Glutamatergic neuron (in vitro differentiated cells): Measurements from ENCODE around the gene ROR1. TPM values are rescaled to one million over a fixed set of nuclear protein-coding genes. Genes with fewer than 3 reads are reported as not detected.

ENCODE experiments used
- DNase-seq: peaks from one replicate; pipeline ENCODE4 v3.0.0; 2022
- H3K27ac Mint-ChIP-seq: one replicate; pipeline ENCODE4 v1.8.0; 2020; ENCODE audit warnings: mild to moderate bottlenecking, mixed read lengths, inconsistent platforms; ENCODE audit not compliant: unreplicated experiment
- H3K27me3 Mint-ChIP-seq: one replicate; pipeline ENCODE4 v1.8.0; 2020; ENCODE audit warnings: mild to moderate bottlenecking, moderate library complexity, mixed read lengths, inconsistent platforms; ENCODE audit not compliant: unreplicated experiment
- H3K36me3 Mint-ChIP-seq: one replicate; pipeline ENCODE4 v1.8.0; 2020; ENCODE audit warnings: mild to moderate bottlenecking, mixed read lengths, inconsistent platforms; ENCODE audit not compliant: unreplicated experiment
- H3K4me1 Mint-ChIP-seq: one replicate; pipeline ENCODE4 v1.8.0; 2020; ENCODE audit warnings: mild to moderate bottlenecking, low read depth, mixed read lengths, inconsistent platforms; ENCODE audit not compliant: unreplicated experiment
- H3K4me3 Mint-ChIP-seq: one replicate; pipeline ENCODE4 v1.8.0; 2020; ENCODE audit warnings: mild to moderate bottlenecking, mixed read lengths, inconsistent platforms; ENCODE audit not compliant: unreplicated experiment
- H3K9me3 Mint-ChIP-seq: one replicate; pipeline ENCODE4 v1.8.0; 2020; ENCODE audit warnings: mild to moderate bottlenecking, moderate library complexity, mixed read lengths, inconsistent platforms; ENCODE audit not compliant: unreplicated experiment
- total RNA-seq: library from RNA; stranded (reverse); fragmentation: NEBNext Ultra II Directional; extraction: Animal tissue kit (Norgen Biotek cat#: 25700); gene quantifications from one replicate; pipeline ENCODE4 v1.2.1, GENCODE V29; 2021; ENCODE audit not compliant: unreplicated experiment
- TF ChIP-seq, protein P1 (sequence below): fragments of 200-600 bp; sonication (generic); IDR thresholded peaks from one replicate; pipeline ENCODE4 v1.5.0; 2021; ENCODE audit not compliant: partially characterized antibody, unreplicated experiment

The ROR1 gene
- total RNA-seq, 1 donor from 2014 or later, result 11.3 TPM

DNA sequence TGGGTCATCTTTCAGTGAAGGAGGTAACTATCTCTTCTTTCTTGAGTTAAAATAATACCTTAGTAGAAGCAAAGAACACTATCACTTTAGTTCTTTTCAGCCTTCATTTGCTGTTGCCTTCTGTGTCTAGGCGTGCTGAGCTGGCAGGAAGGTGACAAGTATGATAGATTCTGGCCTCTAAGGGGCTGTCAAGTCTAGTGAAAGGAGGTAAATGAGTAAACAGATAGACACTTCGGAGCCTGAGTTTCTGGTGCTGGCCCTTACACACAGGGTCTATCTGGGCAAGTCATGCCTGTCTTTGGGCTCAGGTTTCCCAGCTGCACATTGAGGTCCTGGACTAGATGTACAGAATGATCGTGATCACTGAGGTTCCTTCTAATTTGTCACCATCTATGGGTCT is 89.3 kb downstream of the ROR1 start:
- DNase-seq, result no peak
- H3K36me3 Mint-ChIP-seq, result no peaks in the 10 kb centered on the region
- no peaks in the 10 kb centered on the region for H3K9me3 Mint-ChIP-seq
- TF ChIP-seq, protein P1, sequence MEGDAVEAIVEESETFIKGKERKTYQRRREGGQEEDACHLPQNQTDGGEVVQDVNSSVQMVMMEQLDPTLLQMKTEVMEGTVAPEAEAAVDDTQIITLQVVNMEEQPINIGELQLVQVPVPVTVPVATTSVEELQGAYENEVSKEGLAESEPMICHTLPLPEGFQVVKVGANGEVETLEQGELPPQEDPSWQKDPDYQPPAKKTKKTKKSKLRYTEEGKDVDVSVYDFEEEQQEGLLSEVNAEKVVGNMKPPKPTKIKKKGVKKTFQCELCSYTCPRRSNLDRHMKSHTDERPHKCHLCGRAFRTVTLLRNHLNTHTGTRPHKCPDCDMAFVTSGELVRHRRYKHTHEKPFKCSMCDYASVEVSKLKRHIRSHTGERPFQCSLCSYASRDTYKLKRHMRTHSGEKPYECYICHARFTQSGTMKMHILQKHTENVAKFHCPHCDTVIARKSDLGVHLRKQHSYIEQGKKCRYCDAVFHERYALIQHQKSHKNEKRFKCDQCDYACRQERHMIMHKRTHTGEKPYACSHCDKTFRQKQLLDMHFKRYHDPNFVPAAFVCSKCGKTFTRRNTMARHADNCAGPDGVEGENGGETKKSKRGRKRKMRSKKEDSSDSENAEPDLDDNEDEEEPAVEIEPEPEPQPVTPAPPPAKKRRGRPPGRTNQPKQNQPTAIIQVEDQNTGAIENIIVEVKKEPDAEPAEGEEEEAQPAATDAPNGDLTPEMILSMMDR, result no peak
- H3K4me3 Mint-ChIP-seq, result no peak overlapping the region
- no peak overlapping the region for H3K27ac Mint-ChIP-seq
- peaks cover 8% of the 10 kb centered on the region for H3K4me1 Mint-ChIP-seq
- no peaks in the 10 kb centered on the region for H3K27me3 Mint-ChIP-seq

GRCh38 chr1:63864224-63864641 is 90.4 kb downstream of the ROR1 start:
- H3K9me3 Mint-ChIP-seq, result no peaks in the 10 kb centered on the region
- H3K4me3 Mint-ChIP-seq, result no peak overlapping the region
- H3K27me3 Mint-ChIP-seq, result no peaks in the 10 kb centered on the region
- H3K4me1 Mint-ChIP-seq, result peaks cover 5% of the 10 kb centered on the region
- no peak overlapping the region for H3K27ac Mint-ChIP-seq
- TF ChIP-seq, protein P1, result no peak
- H3K36me3 Mint-ChIP-seq, result no peaks in the 10 kb centered on the region
- DNase-seq, result no peak

GRCh38 chr1:63865561-63865960 is 91.7 kb downstream of the ROR1 start:
- no peaks in the 10 kb centered on the region for H3K9me3 Mint-ChIP-seq
- H3K4me1 Mint-ChIP-seq, result peaks cover 6% of the 10 kb centered on the region

DNA sequence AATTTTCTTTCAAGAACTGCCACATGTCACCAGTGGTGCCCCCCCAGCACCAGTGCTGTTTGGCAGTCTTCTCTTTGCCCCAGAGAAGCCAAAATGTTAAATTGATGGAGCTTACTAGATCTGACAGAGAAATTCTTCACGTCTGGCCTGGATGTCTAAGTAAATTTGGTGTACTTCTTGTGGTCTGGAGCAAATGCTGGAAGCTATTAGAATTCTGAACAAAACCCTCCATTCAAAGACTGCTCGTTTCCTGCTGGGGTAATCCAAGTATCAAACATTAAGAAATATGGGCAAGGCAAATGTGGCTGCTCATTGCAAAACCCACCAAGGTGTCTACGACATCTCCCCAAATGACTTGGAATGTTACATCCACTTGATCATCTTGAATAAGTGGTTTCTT is 92.3 kb downstream of the ROR1 start:
- TF ChIP-seq, protein P1, result no peak
- no peak for DNase-seq
- Mint-ChIP-seq H3K4me1 (peaks cover 8% of the 10 kb centered on the region), H3K9me3 (no peaks in the 10 kb centered on the region), H3K36me3 (no peaks in the 10 kb centered on the region), H3K4me3 (no peak overlapping the region), H3K27me3 (no peaks in the 10 kb centered on the region), H3K27ac (no peak overlapping the region)

More at GRCh38 chr1:63865561-63865960, 91.7 kb downstream of the ROR1 start:
- Mint-ChIP-seq H3K4me3 (no peak overlapping the region), H3K27me3 (no peaks in the 10 kb centered on the region), H3K27ac (no peak overlapping the region), H3K36me3 (no peaks in the 10 kb centered on the region)
- TF ChIP-seq, protein P1, result no peak
- no peak for DNase-seq

GRCh38 chr1:63867429-63868176 is 93.8 kb downstream of the ROR1 start:
- no peak for DNase-seq
- TF ChIP-seq, protein P1, result no peak
- no peaks in the 10 kb centered on the region for H3K36me3 Mint-ChIP-seq
- no peak overlapping the region for H3K4me3 Mint-ChIP-seq
- H3K27me3 Mint-ChIP-seq, result no peaks in the 10 kb centered on the region
- peaks cover 10% of the 10 kb centered on the region for H3K4me1 Mint-ChIP-seq
- H3K27ac Mint-ChIP-seq, result peak overlapping the region; percentile 17
- no peaks in the 10 kb centered on the region for H3K9me3 Mint-ChIP-seq
